NT2/D1 (cell line): ENCODE measurements around the gene CDC42EP4.

ENCODE experiments used
- SUZ12 ChIP-seq: IDR thresholded peaks from 2 replicates; pipeline ENCODE4 v1.6.1; 2011; ENCODE audit not compliant: insufficient read length, insufficient read depth; ENCODE audit errors: extremely low read depth
- YY1 ChIP-seq: IDR thresholded peaks from 2 replicates; pipeline ENCODE4 v1.6.1; 2011; ENCODE audit not compliant: insufficient read length, insufficient read depth
- ZNF274 ChIP-seq: IDR thresholded peaks from 2 replicates; pipeline ENCODE4 v1.6.1; 2011; ENCODE audit warnings: mild to moderate bottlenecking, low read depth, low read length

GRCh38 chr17:73265646-73266640 lies 45.9 kb downstream of the CDC42EP4 start:
- no peak for TF ChIP-seq YY1
- TF ChIP-seq ZNF274: no peak
- TF ChIP-seq SUZ12: no peak
